Tongue (tissue), 2 donors: ENCODE data around the gene HOGA1. TPM values are rescaled to one million over a fixed set of nuclear protein-coding genes. Genes with fewer than 3 reads are reported as not detected.
"Not testable (repeated sequence)": the region's sequence is repeated elsewhere in the genome, so short reads cannot be mapped to it uniquely, and the experiment has no call there.

Experiments
- DNase-seq: peaks from one replicate; pipeline ENCODE4 v3.0.0-alpha.2; 2015
- total RNA-seq: library from RNA; depleted of rRNA; stranded (reverse); fragments of >200 nt; gene quantifications from one replicate; pipeline ENCODE4 v1.2.3, GENCODE V29; 2014

Gene HOGA1
- total RNA-seq, 1 donor from 2014 or later: 7.3 TPM

- no peak for DNase-seq
Measured at GRCh38 chr10:97611473-97611872, 27.3 kb downstream of the HOGA1 start.

- peak; percentile 79 for DNase-seq
Measured at GRCh38 chr10:97612386-97612785, 28.2 kb downstream of the HOGA1 start.

GRCh38 chr10:97618285-97618684 is 34.1 kb downstream of the HOGA1 start:
- no peak for DNase-seq

- no peak for DNase-seq
Measured at GRCh38 chr10:97618733-97619132, 34.5 kb downstream of the HOGA1 start.

GRCh38 chr10:97623277-97623676 is 39.1 kb downstream of the HOGA1 start:
- no peak for DNase-seq

- no peak for DNase-seq
Measured at GRCh38 chr10:97627731-97628130, 43.5 kb downstream of the HOGA1 start.

- peak; percentile 23 for DNase-seq
Measured at GRCh38 chr10:97628228-97628627, 44.0 kb downstream of the HOGA1 start.

GRCh38 chr10:97629289-97629688 is 45.1 kb downstream of the HOGA1 start:
- no peak for DNase-seq

GRCh38 chr10:97631098-97631497 is 46.9 kb downstream of the HOGA1 start:
- DNase-seq: no peak

GRCh38 chr10:97632949-97633884 is 49.0 kb downstream of the HOGA1 start, which contains the start of gene MORN4:
MORN4 (minus strand) TSS chr10:97633500; CDS start chr10:97619653, 13,847 bp downstream.
- peak; percentile 97 for DNase-seq

GRCh38 chr10:97633921-97634320 is 49.7 kb downstream of the HOGA1 start:
- DNase-seq: no peak

GRCh38 chr10:97635577-97635976 is 51.4 kb downstream of the HOGA1 start:
- no peak for DNase-seq

GRCh38 chr10:97639090-97639489 is 54.9 kb downstream of the HOGA1 start:
- DNase-seq: not testable (repeated sequence)

- DNase-seq: peak; percentile 99
Measured at GRCh38 chr10:97640174-97640867, 56.1 kb downstream of the HOGA1 start, which contains the start of gene PI4K2A. PI4K2A (plus strand) TSS chr10:97640671; CDS start chr10:97640743, 72 bp downstream.

GRCh38 chr10:97640868-97641811 is 57.0 kb downstream of the HOGA1 start:
- DNase-seq: peak; percentile 29

GRCh38 chr10:97642471-97643159 is 58.4 kb downstream of the HOGA1 start:
- DNase-seq: not testable (repeated sequence)

GRCh38 chr10:97643441-97643985 is 59.3 kb downstream of the HOGA1 start:
- DNase-seq: no peak

GRCh38 chr10:97644936-97645335 is 60.7 kb downstream of the HOGA1 start:
- DNase-seq: no peak

GRCh38 chr10:97647556-97647955 is 63.4 kb downstream of the HOGA1 start:
- no peak for DNase-seq

GRCh38 chr10:97648562-97649404 is 64.6 kb downstream of the HOGA1 start:
- DNase-seq: no peak
